Measurements from ENCODE around the gene TRAPPC1.

DNA sequence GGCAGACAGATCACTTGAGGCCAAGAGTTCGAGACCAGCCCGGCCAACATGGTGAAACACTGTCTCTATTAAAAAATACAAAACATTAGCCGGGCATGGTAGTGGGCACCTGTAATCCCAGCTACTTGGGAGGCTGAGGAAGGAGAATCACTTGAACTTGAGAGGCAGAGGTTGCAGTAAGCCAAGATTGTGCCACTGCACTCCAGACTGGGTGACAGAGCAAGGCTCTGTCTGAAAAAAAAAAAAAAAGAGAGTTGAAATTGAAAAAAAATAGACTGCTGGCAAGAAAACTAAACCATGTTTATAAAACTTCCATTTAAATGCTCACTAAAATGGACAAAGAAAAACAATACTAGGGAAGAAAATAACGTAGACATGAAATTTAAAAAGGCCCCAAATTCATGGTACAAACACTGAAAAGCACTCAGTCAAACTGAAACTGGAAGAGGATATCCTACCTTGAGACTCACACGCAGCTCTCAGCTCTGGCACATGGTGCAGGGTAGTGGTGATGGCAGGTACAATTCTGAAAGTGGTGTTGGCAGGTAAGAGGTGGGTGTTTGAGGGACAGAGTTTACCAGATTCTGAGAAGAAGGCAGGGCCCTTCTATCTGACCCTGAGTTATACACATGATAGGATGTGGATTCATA is 19.5 kb upstream of the TRAPPC1 start:
- TF ChIP-seq, protein P1, sequence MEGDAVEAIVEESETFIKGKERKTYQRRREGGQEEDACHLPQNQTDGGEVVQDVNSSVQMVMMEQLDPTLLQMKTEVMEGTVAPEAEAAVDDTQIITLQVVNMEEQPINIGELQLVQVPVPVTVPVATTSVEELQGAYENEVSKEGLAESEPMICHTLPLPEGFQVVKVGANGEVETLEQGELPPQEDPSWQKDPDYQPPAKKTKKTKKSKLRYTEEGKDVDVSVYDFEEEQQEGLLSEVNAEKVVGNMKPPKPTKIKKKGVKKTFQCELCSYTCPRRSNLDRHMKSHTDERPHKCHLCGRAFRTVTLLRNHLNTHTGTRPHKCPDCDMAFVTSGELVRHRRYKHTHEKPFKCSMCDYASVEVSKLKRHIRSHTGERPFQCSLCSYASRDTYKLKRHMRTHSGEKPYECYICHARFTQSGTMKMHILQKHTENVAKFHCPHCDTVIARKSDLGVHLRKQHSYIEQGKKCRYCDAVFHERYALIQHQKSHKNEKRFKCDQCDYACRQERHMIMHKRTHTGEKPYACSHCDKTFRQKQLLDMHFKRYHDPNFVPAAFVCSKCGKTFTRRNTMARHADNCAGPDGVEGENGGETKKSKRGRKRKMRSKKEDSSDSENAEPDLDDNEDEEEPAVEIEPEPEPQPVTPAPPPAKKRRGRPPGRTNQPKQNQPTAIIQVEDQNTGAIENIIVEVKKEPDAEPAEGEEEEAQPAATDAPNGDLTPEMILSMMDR (IDR thresholded peaks at IDR 0.05): no peak
- TF ChIP-seq MXI1 (IDR thresholded peaks at IDR 0.05; ENCODE audit: low read depth, low read length) (no peak), POLR2AphosphoS5 (IDR thresholded peaks at IDR 0.05; ENCODE audit: low read depth, low read length) (no peak), MEF2A (IDR thresholded peaks at IDR 0.05; ENCODE audit: borderline replicate concordance, low read depth) (no peak)
- TF ChIP-seq, protein P2, sequence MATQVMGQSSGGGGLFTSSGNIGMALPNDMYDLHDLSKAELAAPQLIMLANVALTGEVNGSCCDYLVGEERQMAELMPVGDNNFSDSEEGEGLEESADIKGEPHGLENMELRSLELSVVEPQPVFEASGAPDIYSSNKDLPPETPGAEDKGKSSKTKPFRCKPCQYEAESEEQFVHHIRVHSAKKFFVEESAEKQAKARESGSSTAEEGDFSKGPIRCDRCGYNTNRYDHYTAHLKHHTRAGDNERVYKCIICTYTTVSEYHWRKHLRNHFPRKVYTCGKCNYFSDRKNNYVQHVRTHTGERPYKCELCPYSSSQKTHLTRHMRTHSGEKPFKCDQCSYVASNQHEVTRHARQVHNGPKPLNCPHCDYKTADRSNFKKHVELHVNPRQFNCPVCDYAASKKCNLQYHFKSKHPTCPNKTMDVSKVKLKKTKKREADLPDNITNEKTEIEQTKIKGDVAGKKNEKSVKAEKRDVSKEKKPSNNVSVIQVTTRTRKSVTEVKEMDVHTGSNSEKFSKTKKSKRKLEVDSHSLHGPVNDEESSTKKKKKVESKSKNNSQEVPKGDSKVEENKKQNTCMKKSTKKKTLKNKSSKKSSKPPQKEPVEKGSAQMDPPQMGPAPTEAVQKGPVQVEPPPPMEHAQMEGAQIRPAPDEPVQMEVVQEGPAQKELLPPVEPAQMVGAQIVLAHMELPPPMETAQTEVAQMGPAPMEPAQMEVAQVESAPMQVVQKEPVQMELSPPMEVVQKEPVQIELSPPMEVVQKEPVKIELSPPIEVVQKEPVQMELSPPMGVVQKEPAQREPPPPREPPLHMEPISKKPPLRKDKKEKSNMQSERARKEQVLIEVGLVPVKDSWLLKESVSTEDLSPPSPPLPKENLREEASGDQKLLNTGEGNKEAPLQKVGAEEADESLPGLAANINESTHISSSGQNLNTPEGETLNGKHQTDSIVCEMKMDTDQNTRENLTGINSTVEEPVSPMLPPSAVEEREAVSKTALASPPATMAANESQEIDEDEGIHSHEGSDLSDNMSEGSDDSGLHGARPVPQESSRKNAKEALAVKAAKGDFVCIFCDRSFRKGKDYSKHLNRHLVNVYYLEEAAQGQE (IDR thresholded peaks at IDR 0.05; ENCODE audit: low read depth, low read length): no peak
- TF ChIP-seq, protein P3, sequence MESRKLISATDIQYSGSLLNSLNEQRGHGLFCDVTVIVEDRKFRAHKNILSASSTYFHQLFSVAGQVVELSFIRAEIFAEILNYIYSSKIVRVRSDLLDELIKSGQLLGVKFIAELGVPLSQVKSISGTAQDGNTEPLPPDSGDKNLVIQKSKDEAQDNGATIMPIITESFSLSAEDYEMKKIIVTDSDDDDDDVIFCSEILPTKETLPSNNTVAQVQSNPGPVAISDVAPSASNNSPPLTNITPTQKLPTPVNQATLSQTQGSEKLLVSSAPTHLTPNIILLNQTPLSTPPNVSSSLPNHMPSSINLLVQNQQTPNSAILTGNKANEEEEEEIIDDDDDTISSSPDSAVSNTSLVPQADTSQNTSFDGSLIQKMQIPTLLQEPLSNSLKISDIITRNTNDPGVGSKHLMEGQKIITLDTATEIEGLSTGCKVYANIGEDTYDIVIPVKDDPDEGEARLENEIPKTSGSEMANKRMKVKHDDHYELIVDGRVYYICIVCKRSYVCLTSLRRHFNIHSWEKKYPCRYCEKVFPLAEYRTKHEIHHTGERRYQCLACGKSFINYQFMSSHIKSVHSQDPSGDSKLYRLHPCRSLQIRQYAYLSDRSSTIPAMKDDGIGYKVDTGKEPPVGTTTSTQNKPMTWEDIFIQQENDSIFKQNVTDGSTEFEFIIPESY (IDR thresholded peaks at IDR 0.05; ENCODE audit: borderline replicate concordance, low read depth): no peak
